K562 (cell line): Measurements from ENCODE around the gene PTOV1. TPM values are rescaled to one million over a fixed set of nuclear protein-coding genes. Genes with fewer than 3 reads are reported as not detected.

Experiments used
- ATAC-seq: fragments of 200-7000 bp; cut with Tn5 transposase; 3 replicates; pipeline ENCODE4 v1.9.1; 2020; ENCODE audit warnings: moderate library complexity
- BruUV-seq: library from RNA; stranded (reverse); fragments of 400-500 nt; replicated peaks from 2 replicates; lab custom pipeline; 2021; lab: Mats Ljungman, UMichigan
- CTCF ChIA-PET: fragments of 300-600 bp; formaldehyde crosslinking; extraction: SDS; loops from one replicate; lab custom pipeline; 2021; ENCODE audit warnings: low intra/inter-chr PET ratio; lab: Yijun Ruan, JAX
- POLR2A ChIA-PET: fragments of 300-600, 350-650 bp; sonication (Branson Sonifier 250); formaldehyde crosslinking; extraction: SDS; loops from one replicate; lab custom pipeline; 2021; ENCODE audit warnings: antibody characterized with exemption, inconsistent platforms; lab: Yijun Ruan, JAX
- DNase-seq, 4 experiments: peaks; one replicate each; pipeline versions ENCODE4 v3.0.0 to v3.0.0-alpha.2; 2011 to 2018; ENCODE audit warnings: low spot score in 3 of 4, mixed read lengths in 3 of 4; ENCODE audit errors: extremely low read depth in 1 of 4
- FAIRE-seq: peaks from 2 replicates; lab custom pipeline; 2011; peaks lifted over from hg19 to GRCh38; lab: Jason Lieb, UNC
- H2AFZ ChIP-seq: 2 replicates; pipeline ENCODE4 v1.6.0; 2011; ENCODE audit warnings: low read depth, low read length, control low read depth, inconsistent platforms
- H3K27ac ChIP-seq: fragments of 200-600 bp; 3 replicates; pipeline ENCODE4 v1.8.0; 2011; ENCODE audit warnings: low read depth, mild to moderate bottlenecking, control low read depth, inconsistent platforms, low read length, moderate library complexity, mixed read lengths; ENCODE audit errors: extremely low read depth
- H3K27me3 ChIP-seq, 2 experiments: fragments of 300-600 bp in 1 of 2; 2 replicates in 1 of 2; 3 replicates in 1 of 2; pipeline versions ENCODE4 v1.6.0 to v1.8.0; 2011; ENCODE audit warnings: inconsistent platforms in 2 of 2, low read length in 2 of 2, mild to moderate bottlenecking in 1 of 2, mixed read lengths in 1 of 2, moderate library complexity in 1 of 2; ENCODE audit not compliant: control insufficient read depth in 2 of 2, insufficient read depth in 2 of 2
- H3K36me3 ChIP-seq: fragments of 300-600 bp; 3 replicates; pipeline ENCODE4 v1.8.0; 2011; ENCODE audit warnings: mild to moderate bottlenecking, low read length, inconsistent platforms; ENCODE audit not compliant: control insufficient read depth, insufficient read depth
- H3K4me1 ChIP-seq, 2 experiments: fragments of 200-600 bp in 1 of 2; replicated peaks in 1 of 2; 2 replicates in 1 of 2; 3 replicates in 1 of 2; pipeline versions ENCODE4 v1.5.1 to v1.8.0; 2011; ENCODE audit warnings: inconsistent platforms in 2 of 2, low read length in 2 of 2, mild to moderate bottlenecking in 1 of 2, mixed read lengths in 1 of 2, moderate library complexity in 1 of 2; ENCODE audit not compliant: control insufficient read depth in 2 of 2, insufficient read depth in 2 of 2
- H3K4me2 ChIP-seq: 2 replicates; pipeline ENCODE4 v1.6.1; 2011; ENCODE audit warnings: low read length, control low read depth, inconsistent platforms, mixed read lengths; ENCODE audit not compliant: insufficient read depth
- H3K4me3 ChIP-seq: fragments of 200-600 bp; sonication (generic), shearing (Covaris generic); 2 replicates; pipeline ENCODE4 v1.5.1; 2016; ENCODE audit warnings: control low read depth, inconsistent platforms
- H3K79me2 ChIP-seq: fragments of 200-600 bp; 3 replicates; pipeline ENCODE4 v1.8.0; 2011; ENCODE audit warnings: low read length, inconsistent platforms; ENCODE audit not compliant: control insufficient read depth, insufficient read depth
- H3K9ac ChIP-seq, 2 experiments: 2 replicates each; pipeline versions ENCODE4 v1.6.0 to v1.6.1; 2011; ENCODE audit warnings: low read depth in 2 of 2, low read length in 2 of 2, control low read depth in 1 of 2, inconsistent platforms in 1 of 2, mild to moderate bottlenecking in 1 of 2, mixed read lengths in 1 of 2; ENCODE audit not compliant: insufficient read depth in 1 of 2
- H3K9me1 ChIP-seq: one replicate; pipeline ENCODE4 v1.6.0; 2011; ENCODE audit warnings: inconsistent platforms, mild to moderate bottlenecking, low read length, moderate library complexity; ENCODE audit not compliant: control insufficient read depth, insufficient read depth
- H3K9me3 ChIP-seq: replicated peaks from 2 replicates; pipeline ENCODE4 v1.5.1; 2011; ENCODE audit warnings: low read depth, low read length, inconsistent platforms; ENCODE audit not compliant: control insufficient read depth, insufficient read depth
- H4K20me1 ChIP-seq: replicated peaks from 2 replicates; pipeline ENCODE4 v1.6.1; 2011; ENCODE audit warnings: low read length, inconsistent platforms, mixed read lengths; ENCODE audit not compliant: control insufficient read depth, insufficient read depth
- FIP1L1 ChIP-seq: fragments of 200-400 bp; formaldehyde crosslinking; IDR thresholded peaks from 2 replicates; pipeline ENCODE4 v1.6.1; 2018; ENCODE audit warnings: mild to moderate bottlenecking, low read depth, low read length; ENCODE audit not compliant: poor library complexity, severe bottlenecking
- GATAD2B ChIP-seq: fragments of 450-650 bp; IDR thresholded peaks from 2 replicates; pipeline ENCODE4 v1.6.1; 2017; ENCODE audit warnings: mild to moderate bottlenecking, borderline replicate concordance
- HDGF ChIP-seq: fragments of 450-650 bp; IDR thresholded peaks from 2 replicates; pipeline ENCODE4 v1.6.1; 2016
- JUN ChIP-seq, 2 experiments: sonication (generic) in 1 of 2; formaldehyde crosslinking in 1 of 2; IDR thresholded peaks; 2 replicates each; pipeline versions ENCODE4 v1.6.1 to v1.8.0; 2012 to 2022; ENCODE audit warnings: borderline replicate concordance in 2 of 2, mild to moderate bottlenecking in 2 of 2, improper control_type of control experiment in 1 of 2, low read depth in 1 of 2, low read length in 1 of 2, missing genetic modification reagents in 1 of 2
- NFATC3 ChIP-seq: fragments of 450-650 bp; IDR thresholded peaks from 2 replicates; pipeline ENCODE4 v1.6.1; 2017; ENCODE audit warnings: mild to moderate bottlenecking
- RNF2 ChIP-seq: sonication (generic); IDR thresholded peaks from 2 replicates; pipeline ENCODE4 v1.6.1; 2016
- TBL1XR1 ChIP-seq, 2 experiments: IDR thresholded peaks; 2 replicates each; pipeline ENCODE4 v1.6.1; 2012; ENCODE audit warnings: improper control_type of control experiment in 2 of 2, low read length in 2 of 2, mild to moderate bottlenecking in 1 of 2
- TCF7 ChIP-seq: sonication (generic); IDR thresholded peaks from 2 replicates; pipeline ENCODE4 v1.6.1; 2016; ENCODE audit warnings: antibody characterized with exemption, borderline replicate concordance
- U2AF1 ChIP-seq: fragments of 200-400 bp; formaldehyde crosslinking; optimal IDR thresholded peaks from 2 replicates; pipeline ENCODE3; 2017; ENCODE audit warnings: mild to moderate bottlenecking, low read depth, low read length, moderate library complexity
- ZBTB2 ChIP-seq: fragments of 450-650 bp; IDR thresholded peaks from 2 replicates; pipeline ENCODE4 v1.6.1; 2016; ENCODE audit warnings: antibody characterized with exemption
- ZNF121 ChIP-seq: sonication (generic); formaldehyde crosslinking; conservative IDR thresholded peaks from 2 replicates; pipeline ENCODE4 v1.8.0; 2022; ENCODE audit warnings: missing genetic modification reagents
- ZNF507 ChIP-seq: conservative IDR thresholded peaks from 2 replicates; pipeline ENCODE4 v1.6.1; 2017; ENCODE audit warnings: missing genetic modification characterization, missing compliant biosample characterization
- ZNF586 ChIP-seq: fragments of 450-650 bp; formaldehyde crosslinking; conservative IDR thresholded peaks from 2 replicates; pipeline ENCODE4 v1.4.0; 2020; ENCODE audit warnings: mild to moderate bottlenecking, moderate library complexity
- ZNF644 ChIP-seq: fragments of 200-800 bp; sonication (Bioruptor generic); IDR thresholded peaks from 2 replicates; pipeline ENCODE4 v1.6.1; 2016; ENCODE audit warnings: low read depth, missing genetic modification characterization, missing compliant biosample characterization
- ZNF75A ChIP-seq: fragments of 450-650 bp; formaldehyde crosslinking; IDR thresholded peaks from 2 replicates; pipeline ENCODE4 v1.4.0; 2020; ENCODE audit warnings: mild to moderate bottlenecking
- WGBS: fragments of 100-300 bp; shearing (Covaris generic); methylation state at CpG from one replicate; pipeline ENCODE4 v1.1.6; 2016; ENCODE audit warnings: low coverage, mixed read lengths; ENCODE audit not compliant: insufficient coverage; ENCODE audit errors: missing lambda C conversion rate; 5-methylcytosine and 5-hydroxymethylcytosine counted together
- in situ Hi-C: fragments of 300-500 bp; cut with MboI; formaldehyde crosslinking; loops from 4 replicates; pipeline ENCODE4 v1.15.0; 2018; ENCODE audit warnings: inconsistent platforms, mixed read lengths
- intact Hi-C: fragments of 100-400 bp; cut with micrococcal nuclease; formaldehyde crosslinking; loops from 2 replicates; pipeline ENCODE4 v1.14.2; 2022
- polyA plus RNA-seq, 8 experiments: library from polyadenylated mRNA; depleted of rRNA in 4 of 8; stranded (reverse) in 5 of 8; unstranded in 3 of 8; fragments of >200 nt; fragmentation: Nextera tagmentation in 2 of 8; fragmentation: Illumina TruSeq in 1 of 8; extraction: Ambion mirVana in 2 of 8; extraction: Trizol in 1 of 8; gene quantifications; 2 replicates each; pipeline versions ENCODE4 v1.2.1 to v1.2.3, GENCODE V29; 2011 to 2014; ENCODE audit warnings: inconsistent platforms in 1 of 8, missing spikeins in 1 of 8
- total RNA-seq, 7 experiments: library from RNA; depleted of rRNA in 6 of 7; stranded (reverse); fragments of >200 nt in 6 of 7; fragmentation: Illumina TruSeq in 2 of 7; extraction: Trizol in 2 of 7; gene quantifications; 2 replicates each; pipeline versions ENCODE4 v1.2.1 to v1.2.3, GENCODE V29; 2011 to 2021; ENCODE audit warnings: low replicate concordance in 1 of 7

The PTOV1 gene
- total and polyA plus RNA-seq, 9 of the 15 experiments (the other 6 are each of a cell fraction or from before 2014, with no cell fraction given), result 4.9 to 169 (median 43.5) TPM

GRCh38 chr19:49873129-49873521 is 22.2 kb downstream of the PTOV1 start (continued):
- no peak for TF ChIP-seq ZNF507 (tag)
- TF ChIP-seq HDGF, result no peak
- TF ChIP-seq TCF7, result no peak
- TF ChIP-seq ZBTB2, result no peak

GRCh38 chr19:49873834-49874233 is 22.9 kb downstream of the PTOV1 start:
- Histone ChIP-seq H4K20me1 (no peaks in the 10 kb centered on the region), H3K27me3 (no peaks in the 10 kb centered on the region), H3K27ac (no peak overlapping the region), H3K4me1 (peaks cover 19 to 79% of the 10 kb centered on the region in 2 experiments), H2AFZ (no peak overlapping the region), H3K9me3 (no peaks in the 10 kb centered on the region), H3K79me2 (peaks cover 43% of the 10 kb centered on the region), H3K9me1 (peaks cover 4% of the 10 kb centered on the region), H3K9ac (peak overlapping the region in 1 of 2 experiments; percentile 99; a peak in 2 of 4 replicates), H3K4me3 (no peak overlapping the region), H3K4me2 (no peak overlapping the region), H3K36me3 (peaks cover 44% of the 10 kb centered on the region)
- TF ChIP-seq JUN (IDR thresholded peaks at IDR 0.05; ENCODE audit: borderline replicate concordance, low read depth, low read length) (no peak), JUN (CRISPR knock-in tag; IDR thresholded peaks at IDR 0.05; ENCODE audit: borderline replicate concordance) (no peak), ZNF644 (no peak), ZNF121 (no peak), TBL1XR1 (IDR thresholded peaks at IDR 0.05; ENCODE audit: low read length in 2 of 2) (no peak), ZNF586 (no peak), ZNF75A (no peak), NFATC3 (no peak), GATAD2B (no peak), FIP1L1 (no peak), U2AF1 (no peak), RNF2 (no peak)
- intact Hi-C loops (loop anchor here (10.0 kb wide), 1 partner anchor 159 kb away; no protein-coding TSS in a partner anchor), in situ Hi-C loops (loop anchor here (10.0 kb wide), 1 partner anchor 379 kb away; the partner anchor contains the start of gene RPS11)
- POLR2A ChIA-PET, result no interaction called here
- ATAC-seq, result no peak
- DNase-seq, result no peak
- BruUV-seq, result no TSS peak
- no peak for FAIRE-seq
- CTCF ChIA-PET, result no interaction called here
- 87% methylated on average over 10 of the region's 10 CpGs for WGBS
